WI38 (cell line): ENCODE results near the gene CSTPP1.

Experiments used
- H3K4me3 ChIP-seq: 2 replicates; pipeline ENCODE4 v1.5.1; 2011; ENCODE audit warnings: low read depth, mild to moderate bottlenecking, control low read depth, low read length
- TF ChIP-seq, protein P1 (sequence below): IDR thresholded peaks from 2 replicates; pipeline ENCODE4 v1.5.1; 2012; ENCODE audit warnings: low read depth, mild to moderate bottlenecking, control low read depth, low read length

Gene CSTPP1

DNA sequence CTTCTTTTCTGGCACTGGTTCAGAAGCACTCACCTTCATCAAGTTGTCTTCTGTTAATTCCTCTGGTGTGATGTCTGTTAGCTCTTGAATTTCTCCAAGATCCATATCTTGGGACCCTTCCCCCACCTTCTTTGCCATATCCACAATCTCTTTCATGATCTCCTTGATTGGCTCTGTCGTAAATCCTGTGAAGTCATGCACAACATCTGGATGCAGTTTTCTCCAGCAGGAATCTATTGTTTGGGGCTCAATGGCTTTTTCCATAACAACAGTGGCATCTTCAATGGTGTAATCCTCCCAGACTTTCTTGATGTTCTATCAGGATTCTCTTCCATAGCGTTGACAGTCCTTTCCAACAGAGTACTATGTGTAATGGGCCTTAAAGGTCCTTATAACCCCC is 96.9 kb downstream of the CSTPP1 start:
- no peak overlapping the region for H3K4me3 ChIP-seq
- TF ChIP-seq, protein P1, sequence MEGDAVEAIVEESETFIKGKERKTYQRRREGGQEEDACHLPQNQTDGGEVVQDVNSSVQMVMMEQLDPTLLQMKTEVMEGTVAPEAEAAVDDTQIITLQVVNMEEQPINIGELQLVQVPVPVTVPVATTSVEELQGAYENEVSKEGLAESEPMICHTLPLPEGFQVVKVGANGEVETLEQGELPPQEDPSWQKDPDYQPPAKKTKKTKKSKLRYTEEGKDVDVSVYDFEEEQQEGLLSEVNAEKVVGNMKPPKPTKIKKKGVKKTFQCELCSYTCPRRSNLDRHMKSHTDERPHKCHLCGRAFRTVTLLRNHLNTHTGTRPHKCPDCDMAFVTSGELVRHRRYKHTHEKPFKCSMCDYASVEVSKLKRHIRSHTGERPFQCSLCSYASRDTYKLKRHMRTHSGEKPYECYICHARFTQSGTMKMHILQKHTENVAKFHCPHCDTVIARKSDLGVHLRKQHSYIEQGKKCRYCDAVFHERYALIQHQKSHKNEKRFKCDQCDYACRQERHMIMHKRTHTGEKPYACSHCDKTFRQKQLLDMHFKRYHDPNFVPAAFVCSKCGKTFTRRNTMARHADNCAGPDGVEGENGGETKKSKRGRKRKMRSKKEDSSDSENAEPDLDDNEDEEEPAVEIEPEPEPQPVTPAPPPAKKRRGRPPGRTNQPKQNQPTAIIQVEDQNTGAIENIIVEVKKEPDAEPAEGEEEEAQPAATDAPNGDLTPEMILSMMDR, result no peak

DNA sequence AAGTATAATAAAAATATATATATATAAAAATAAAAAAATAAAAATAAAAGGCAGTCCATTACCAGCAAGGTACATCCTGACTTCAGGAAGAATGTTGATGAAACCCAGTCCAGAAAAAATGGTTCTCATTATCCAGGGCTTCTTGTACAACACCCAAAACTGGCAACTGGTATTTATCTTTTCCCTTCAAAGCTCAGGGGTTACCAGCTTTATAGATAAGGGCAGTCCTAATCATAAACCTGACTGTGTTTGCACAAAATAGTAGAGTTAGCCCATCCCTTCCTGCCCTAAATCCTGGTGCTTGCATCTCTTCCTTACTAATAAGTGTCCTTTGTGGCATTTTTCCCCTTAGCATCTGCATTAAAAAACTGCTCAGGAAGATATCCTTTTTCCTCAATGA is 97.5 kb downstream of the CSTPP1 start:
- TF ChIP-seq, protein P1, result no peak
- H3K4me3 ChIP-seq, result no peak overlapping the region

DNA sequence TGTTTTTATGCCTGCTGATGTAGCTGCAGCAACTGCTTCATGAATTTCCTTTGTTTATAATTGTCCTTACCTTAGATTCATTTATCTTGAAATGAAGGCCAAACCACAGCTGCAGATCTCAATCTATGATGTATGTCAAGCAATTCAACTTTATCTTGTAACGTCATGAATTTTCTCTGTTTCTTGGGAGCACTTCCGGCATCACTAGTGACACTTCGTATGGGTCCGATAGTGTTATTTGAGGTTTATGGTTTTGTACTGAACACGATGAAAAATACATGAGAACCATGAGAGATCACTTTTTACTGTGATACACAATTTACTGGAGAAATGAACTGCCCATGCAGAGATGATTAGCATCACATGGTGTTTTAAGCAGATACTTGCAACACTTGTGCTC is 98.5 kb downstream of the CSTPP1 start:
- TF ChIP-seq, protein P1, result no peak
- no peak overlapping the region for H3K4me3 ChIP-seq

DNA sequence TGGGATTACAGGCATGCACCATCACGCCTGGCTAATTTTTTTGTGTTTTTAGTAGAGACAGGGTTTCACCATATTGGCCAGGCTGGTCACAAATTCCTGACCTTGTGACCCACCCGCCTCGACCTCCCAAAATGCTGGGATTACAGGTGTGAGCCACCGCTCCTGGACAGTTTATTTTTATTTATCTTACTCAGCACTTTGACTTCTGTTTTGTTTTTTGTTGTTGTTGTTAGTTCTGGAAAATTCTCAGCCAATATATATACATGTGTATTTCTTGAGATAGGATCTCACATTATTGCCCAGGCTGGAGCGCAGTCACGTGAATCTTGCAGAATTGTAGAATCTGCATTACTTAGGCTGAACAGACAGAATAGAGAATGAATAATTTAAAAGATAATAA is 107.6 kb downstream of the CSTPP1 start:
- no peak overlapping the region for H3K4me3 ChIP-seq
- TF ChIP-seq, protein P1, result no peak

DNA sequence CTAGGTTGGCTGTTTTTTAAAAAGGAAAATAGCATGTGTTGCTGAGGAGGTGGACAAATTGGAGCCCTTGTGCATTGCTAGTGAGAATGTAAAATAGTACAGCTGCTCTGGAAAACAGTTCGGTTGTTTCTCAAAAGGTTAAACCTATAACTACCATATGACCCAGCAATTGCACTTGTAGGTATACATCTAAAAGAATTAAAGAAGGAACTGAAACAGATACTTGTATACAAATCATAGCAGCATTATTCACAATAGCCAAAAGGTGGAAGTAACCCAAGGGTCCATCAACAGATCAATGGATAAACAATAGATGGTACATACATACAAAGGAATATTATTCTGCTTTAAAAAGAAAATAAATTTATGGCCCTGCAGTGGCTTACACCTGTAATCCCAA is 111.4 kb downstream of the CSTPP1 start:
- TF ChIP-seq, protein P1, result no peak
- no peak overlapping the region for H3K4me3 ChIP-seq

DNA sequence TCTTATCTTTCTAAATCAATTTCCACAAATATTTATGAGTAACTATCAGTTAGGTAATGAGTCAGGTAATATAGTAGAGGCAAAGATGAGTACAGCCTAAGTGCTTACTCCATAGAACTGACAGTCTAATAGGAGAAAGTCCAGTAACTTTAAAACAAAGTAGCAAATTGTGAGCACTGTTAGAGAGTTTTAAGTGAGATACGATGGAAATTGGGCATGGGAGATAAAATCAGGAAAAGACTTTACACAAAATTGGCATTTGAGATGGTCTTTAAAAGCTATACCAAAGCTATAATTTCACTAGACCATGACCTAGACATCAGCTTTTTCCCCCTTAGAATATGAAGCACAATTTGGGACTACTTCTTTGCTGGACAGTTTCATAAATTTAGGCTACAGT is 113.7 kb downstream of the CSTPP1 start:
- TF ChIP-seq, protein P1, result no peak
- no peak overlapping the region for H3K4me3 ChIP-seq

DNA sequence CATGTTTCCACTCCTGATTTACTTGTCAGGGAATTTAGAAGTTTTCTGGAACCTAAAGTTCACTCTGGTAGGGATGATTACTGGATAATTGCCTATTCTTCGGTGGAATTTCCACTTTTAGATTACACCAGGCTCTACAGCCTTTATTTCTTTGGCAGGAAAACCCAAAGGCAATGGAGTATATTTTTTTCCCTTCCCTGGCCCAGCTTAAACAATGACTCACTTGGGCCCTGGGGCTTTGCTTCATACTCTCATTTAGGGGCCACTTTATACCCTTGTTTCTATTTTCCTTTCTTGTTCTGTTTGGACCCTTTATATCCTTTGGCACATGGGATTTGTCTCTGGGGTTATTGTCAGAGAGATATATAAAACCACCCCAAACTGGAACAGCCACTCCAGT is 114.7 kb downstream of the CSTPP1 start:
- TF ChIP-seq, protein P1, result no peak
- no peak overlapping the region for H3K4me3 ChIP-seq

DNA sequence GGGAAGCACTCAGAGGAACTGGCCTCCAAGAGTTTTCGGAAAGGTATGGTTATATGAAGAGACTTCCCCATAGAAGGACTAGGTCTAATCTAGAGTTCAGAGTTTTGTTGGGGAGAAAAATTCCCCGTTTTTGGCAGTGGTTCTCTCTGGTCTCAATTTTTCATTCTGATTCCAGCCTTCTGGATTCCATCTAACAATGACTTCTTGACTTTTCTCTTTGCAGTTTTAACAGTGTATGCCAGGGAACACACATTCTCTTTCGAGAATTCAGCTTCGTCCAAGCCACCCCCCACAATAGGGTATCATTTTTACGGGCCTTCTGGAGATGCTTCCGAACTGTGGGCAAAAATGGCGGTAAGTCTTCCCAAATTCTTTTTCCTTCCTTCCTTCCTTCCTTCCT is 115.6 kb downstream of the CSTPP1 start:
- TF ChIP-seq, protein P1, result no peak
- H3K4me3 ChIP-seq, result no peak overlapping the region
